HUES6 (cell line): Measurements from ENCODE around the gene PTPN3.

Experiments
- H3K27ac ChIP-seq: 2 replicates; pipeline ENCODE4 v1.7.0; 2013; ENCODE audit warnings: low read depth, mild to moderate bottlenecking, low read length, inconsistent platforms
- H3K27me3 ChIP-seq: 2 replicates; pipeline ENCODE4 v1.6.1; 2013; ENCODE audit warnings: low read length; ENCODE audit not compliant: control insufficient read depth, insufficient read depth
- H3K36me3 ChIP-seq: 2 replicates; pipeline ENCODE4 v1.6.1; 2013; ENCODE audit warnings: low read length; ENCODE audit not compliant: control insufficient read depth, insufficient read depth
- H3K4me1 ChIP-seq: 2 replicates; pipeline ENCODE4 v1.6.1; 2013; ENCODE audit warnings: low read length; ENCODE audit not compliant: control insufficient read depth, insufficient read depth
- H3K4me3 ChIP-seq: 2 replicates; pipeline ENCODE4 v1.5.1; 2013; ENCODE audit warnings: low read depth, low read length
- H3K9ac ChIP-seq: one replicate; pipeline ENCODE4 v1.6.1; 2013; ENCODE audit warnings: mild to moderate bottlenecking, low read length
- H3K9me3 ChIP-seq: 2 replicates; pipeline ENCODE4 v1.6.1; 2013; ENCODE audit warnings: low read depth, low read length; ENCODE audit not compliant: control insufficient read depth, insufficient read depth

The PTPN3 gene

DNA sequence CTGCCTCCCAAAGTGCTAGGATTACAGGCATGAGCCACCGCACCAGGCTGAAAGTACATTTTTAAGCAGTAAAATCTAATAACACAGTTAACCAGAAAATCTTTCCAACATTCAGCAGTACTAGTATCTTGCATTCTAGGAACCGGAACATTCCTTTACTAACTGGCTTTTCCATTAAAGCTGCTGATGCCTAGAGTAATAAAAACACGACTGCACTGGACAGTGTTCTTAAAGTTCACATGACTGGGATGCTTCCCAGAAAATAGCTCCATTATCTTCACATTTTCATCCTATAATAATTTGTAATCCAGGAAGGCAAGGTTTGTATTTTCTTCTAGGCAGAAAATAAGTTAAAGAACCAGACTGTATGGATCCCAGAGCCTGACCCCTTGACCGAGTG is 9.8 kb downstream of the PTPN3 start:
- H3K9ac ChIP-seq: no peak overlapping the region
- 0 out of 2 replicates have a peak, but pooled peaks cover 8% of the 10 kb centered on the region for H3K4me1 ChIP-seq
- no peak overlapping the region for H3K4me3 ChIP-seq
- no peak overlapping the region for H3K27ac ChIP-seq
- no peaks in the 10 kb centered on the region for H3K36me3 ChIP-seq
- H3K9me3 ChIP-seq: no peaks in the 10 kb centered on the region
- H3K27me3 ChIP-seq: no peaks in the 10 kb centered on the region; the same call in 1 of the 2 replicates

DNA sequence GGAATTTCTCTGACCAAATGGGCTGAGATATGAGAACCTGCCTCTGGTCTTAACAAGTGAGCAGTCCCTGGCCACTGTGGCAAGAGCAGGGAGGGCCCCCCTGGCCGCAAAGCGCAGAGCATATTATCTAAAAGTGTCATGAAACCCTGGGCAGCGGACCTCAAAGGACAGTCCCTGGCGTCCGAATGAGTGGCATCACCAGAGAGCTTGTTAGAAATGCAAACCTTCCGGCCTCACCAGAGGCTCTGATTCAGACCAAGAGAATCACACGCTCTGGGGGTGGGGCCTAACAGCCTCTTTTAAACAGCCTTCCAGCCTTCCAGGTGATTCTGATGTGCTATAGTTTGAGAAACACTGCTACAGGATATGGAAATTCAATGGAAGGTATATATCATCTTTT is 10.9 kb downstream of the PTPN3 start:
- no peak overlapping the region for H3K9ac ChIP-seq
- H3K9me3 ChIP-seq: no peaks in the 10 kb centered on the region
- H3K4me1 ChIP-seq: 0 out of 2 replicates have a peak, but pooled peaks cover 8% of the 10 kb centered on the region
- no peak overlapping the region for H3K27ac ChIP-seq
- no peaks in the 10 kb centered on the region; the same call in 1 of the 2 replicates for H3K27me3 ChIP-seq
- H3K36me3 ChIP-seq: no peaks in the 10 kb centered on the region
- no peak overlapping the region for H3K4me3 ChIP-seq

DNA sequence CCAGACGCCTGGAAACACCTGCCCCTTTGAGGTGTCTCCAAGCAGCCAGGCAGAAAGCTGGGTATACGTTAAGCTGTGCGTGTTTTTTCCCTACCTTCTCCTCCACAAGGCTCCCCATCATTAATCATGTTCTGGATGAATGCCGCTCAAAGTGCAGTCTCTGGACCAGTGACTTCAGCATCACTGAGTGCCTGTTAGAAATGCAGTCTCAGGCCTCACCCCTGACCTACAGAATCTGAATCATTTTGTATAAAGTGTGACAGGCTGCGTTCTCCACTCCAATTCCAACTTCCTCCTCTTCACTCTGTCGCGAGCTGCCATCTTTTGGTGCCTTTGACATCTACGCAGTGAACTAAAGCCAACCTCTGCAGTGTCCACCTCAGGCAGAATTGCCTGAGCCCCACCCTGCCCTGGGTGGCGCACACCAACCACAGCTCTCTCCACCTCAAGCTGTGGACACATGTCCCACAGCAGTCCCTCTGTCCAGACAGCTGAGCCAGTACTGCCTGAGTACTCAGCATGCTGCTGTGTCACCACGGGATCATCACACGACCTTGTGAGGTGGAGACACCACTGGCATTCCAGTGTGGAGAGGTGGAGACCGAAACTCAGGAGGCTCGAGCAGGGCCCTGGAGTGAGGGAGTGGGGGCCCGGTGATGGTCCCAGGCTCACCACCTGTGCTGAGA is 14.2 kb downstream of the PTPN3 start:
- no peaks in the 10 kb centered on the region for H3K36me3 ChIP-seq
- no peaks in the 10 kb centered on the region for H3K9me3 ChIP-seq
- 0 out of 2 replicates have a peak, but pooled peaks cover 8% of the 10 kb centered on the region for H3K4me1 ChIP-seq
- no peak overlapping the region for H3K4me3 ChIP-seq
- no peaks in the 10 kb centered on the region for H3K27me3 ChIP-seq
- no peak overlapping the region for H3K9ac ChIP-seq
- no peak overlapping the region for H3K27ac ChIP-seq

DNA sequence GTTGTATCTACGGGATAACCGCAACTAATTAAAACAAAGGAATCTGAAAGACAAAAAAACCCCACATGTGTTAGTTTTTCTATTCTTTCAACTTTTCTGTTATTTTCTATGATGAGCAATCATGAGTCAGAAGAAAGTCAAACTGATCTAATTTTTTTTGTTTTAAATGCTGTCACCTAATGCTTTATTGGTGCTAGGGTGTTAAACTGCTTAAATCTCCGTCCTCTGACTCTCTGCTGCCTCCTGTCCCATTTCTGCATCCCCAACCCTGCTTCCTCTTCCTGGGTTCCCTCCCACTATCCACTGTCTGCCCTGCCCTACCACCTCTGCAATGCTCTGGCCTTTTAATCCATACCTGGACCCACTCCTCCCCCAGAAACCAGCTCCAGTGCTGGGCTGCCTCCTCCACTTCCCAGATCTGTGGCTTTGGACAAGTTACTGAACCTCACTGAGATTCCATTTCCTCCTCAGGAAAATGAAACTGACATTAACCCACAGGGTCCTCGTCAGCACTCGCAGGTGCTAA is 15.7 kb downstream of the PTPN3 start:
- Histone ChIP-seq H3K27me3 (no peaks in the 10 kb centered on the region), H3K9ac (no peak overlapping the region), H3K9me3 (no peaks in the 10 kb centered on the region), H3K36me3 (no peaks in the 10 kb centered on the region), H3K4me3 (no peak overlapping the region), H3K27ac (no peak overlapping the region), H3K4me1 (peaks cover 10% of the 10 kb centered on the region; the same call in 1 of the 2 replicates)

DNA sequence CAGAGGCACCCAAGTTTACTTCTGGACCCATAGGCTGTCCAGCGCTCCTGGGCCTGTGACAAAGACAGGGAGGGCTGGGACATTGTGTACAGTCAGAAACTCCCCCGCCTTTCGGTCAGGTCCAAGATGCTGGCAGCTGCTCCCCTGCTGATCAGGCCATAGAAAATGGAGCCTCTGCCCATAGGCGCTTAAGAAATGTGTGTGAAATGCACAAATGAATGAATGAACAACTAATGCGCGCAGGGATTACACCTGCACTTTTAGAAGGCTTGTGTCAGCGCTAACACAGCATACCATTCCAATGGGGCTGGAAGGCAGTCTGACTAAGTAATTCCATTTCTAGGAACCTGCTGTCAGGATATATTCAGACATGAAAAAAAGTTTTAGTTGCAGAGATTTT is 16.3 kb downstream of the PTPN3 start:
- Histone ChIP-seq H3K36me3 (no peaks in the 10 kb centered on the region), H3K27ac (no peak overlapping the region)

DNA sequence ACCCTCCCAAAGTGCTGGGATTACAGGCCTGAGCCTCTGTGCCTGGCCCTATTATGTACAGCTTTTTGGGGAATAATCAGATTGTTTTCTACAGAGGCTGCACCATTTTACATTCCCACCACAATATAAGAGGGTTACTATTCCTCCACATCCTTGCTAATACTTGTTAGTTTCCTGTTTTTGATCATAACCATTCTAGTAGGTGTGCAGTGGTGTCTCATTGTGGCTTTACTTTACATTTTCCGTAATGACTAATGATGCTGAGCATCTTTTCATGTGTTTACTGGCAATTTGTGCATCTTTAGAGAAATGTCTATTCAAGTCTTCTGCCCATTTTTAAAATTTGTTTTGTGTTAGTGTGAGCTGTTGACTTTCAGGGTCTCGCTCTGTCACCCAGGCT is 18.3 kb downstream of the PTPN3 start:
- Histone ChIP-seq H3K4me3 (no peak overlapping the region), H3K27me3 (no peaks in the 10 kb centered on the region), H3K9me3 (no peaks in the 10 kb centered on the region), H3K4me1 (peaks cover 10% of the 10 kb centered on the region; the same call in 1 of the 2 replicates), H3K27ac (no peak overlapping the region), H3K9ac (no peak overlapping the region), H3K36me3 (no peaks in the 10 kb centered on the region)

More for the DNA sequence above, 16.3 kb downstream of the PTPN3 start:
- Histone ChIP-seq H3K9ac (no peak overlapping the region), H3K27me3 (no peaks in the 10 kb centered on the region), H3K4me1 (peaks cover 10% of the 10 kb centered on the region; the same call in 1 of the 2 replicates), H3K4me3 (no peak overlapping the region), H3K9me3 (no peaks in the 10 kb centered on the region)

DNA sequence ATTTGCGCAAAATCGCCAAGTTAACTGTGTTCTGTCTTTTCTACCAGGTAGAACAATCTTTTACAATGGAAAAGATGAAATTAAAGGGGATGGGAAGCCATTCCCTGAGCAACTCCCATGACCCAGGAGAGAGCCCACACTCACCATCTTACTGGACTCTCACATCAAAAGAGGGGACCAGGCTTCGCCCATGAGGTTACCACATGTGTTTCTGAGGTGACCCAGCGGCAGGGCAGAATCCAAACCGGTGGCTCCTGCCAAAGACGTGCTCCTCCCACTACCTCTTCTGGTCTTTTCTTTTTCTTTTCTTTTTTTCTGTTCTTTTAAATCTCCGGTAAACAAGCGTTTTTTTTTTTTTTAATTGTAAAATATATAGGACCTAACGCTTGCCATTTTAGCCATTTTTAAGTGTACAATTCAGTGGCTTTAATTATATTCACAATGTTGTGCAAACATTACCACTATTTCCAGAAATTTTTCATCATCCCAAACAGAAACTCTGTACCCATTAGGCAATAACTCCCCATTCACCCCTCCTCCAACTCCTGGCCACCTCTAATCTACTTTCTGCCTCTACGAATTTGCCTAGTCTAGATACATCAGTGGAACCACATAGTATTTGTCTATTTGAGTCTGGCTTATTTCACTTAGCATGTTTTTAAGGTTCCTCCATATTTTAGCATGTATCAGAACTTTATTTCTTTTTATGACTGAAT is 19.3 kb downstream of the PTPN3 start:
- H3K27me3 ChIP-seq: no peaks in the 10 kb centered on the region
- H3K9ac ChIP-seq: no peak overlapping the region
- H3K4me3 ChIP-seq: no peak overlapping the region
- no peaks in the 10 kb centered on the region for H3K9me3 ChIP-seq
- H3K36me3 ChIP-seq: no peaks in the 10 kb centered on the region
- H3K4me1 ChIP-seq: peaks cover 10% of the 10 kb centered on the region; the same call in 1 of the 2 replicates
- no peak overlapping the region for H3K27ac ChIP-seq

DNA sequence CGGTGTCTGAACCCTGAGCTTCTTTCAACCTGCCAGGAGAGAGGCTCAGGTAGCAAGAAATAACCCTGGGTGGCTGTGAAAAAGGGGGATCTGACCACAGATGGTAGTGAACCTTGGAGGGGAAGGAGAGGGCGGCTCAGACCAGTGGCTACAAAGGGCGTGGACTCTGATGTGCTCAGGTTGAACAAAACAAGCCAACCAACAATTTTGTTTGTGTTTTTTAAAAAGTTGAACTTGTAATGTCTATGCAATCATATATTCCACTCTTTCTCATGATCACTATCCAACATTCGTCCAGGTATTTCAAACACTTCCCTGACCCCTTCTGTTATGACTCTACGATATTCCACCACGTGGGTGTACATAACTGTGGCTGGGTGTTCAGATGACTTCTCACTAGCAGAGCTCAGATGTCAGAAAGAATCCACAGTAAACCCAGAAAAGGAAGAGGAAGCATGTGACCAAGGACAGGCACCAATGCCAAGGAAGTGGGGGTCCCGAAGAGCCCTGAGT is 20.0 kb downstream of the PTPN3 start:
- H3K27ac ChIP-seq: no peak overlapping the region

DNA sequence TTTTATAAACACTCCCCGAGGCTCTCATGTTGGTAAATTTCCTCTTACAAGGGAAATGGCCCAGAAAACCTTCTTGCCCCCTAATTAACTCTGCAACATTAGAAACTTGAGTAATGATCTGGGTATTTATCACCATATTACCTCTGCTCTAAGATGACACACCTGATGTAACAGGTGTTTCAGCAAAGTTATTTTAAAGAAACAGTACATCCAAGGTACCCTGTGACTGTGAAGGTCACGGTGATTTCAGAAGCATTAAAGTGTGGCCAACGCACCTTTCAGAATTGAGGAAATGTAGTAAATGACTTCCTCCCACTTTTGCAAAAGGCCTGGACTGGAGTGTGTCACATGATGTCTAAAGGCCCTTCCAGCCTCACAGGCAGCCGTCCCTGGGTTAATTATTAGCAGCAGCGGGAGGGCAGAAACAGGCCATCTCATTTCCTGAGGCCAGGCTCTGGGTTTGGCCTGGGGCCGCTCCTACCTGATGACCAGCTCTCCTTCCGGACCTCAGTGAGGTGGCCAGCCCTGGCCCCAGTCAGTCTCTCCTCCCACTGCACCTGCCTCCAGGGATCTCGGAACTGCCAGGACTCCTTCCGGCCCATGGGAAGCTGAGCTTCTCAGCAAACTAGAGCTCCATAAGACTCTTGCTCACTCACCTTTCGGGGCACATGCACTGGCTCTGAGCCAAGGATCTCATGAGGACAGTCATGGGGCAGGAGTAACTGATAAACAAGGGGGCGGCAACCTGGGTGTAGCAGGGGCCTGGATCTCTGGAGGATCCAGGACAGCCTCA is 20.7 kb downstream of the PTPN3 start:
- H3K4me3 ChIP-seq: no peak overlapping the region
- no peaks in the 10 kb centered on the region for H3K36me3 ChIP-seq
- H3K4me1 ChIP-seq: peaks cover 10% of the 10 kb centered on the region; the same call in 1 of the 2 replicates
- H3K27me3 ChIP-seq: no peaks in the 10 kb centered on the region
- no peak overlapping the region for H3K9ac ChIP-seq
- no peak overlapping the region for H3K27ac ChIP-seq
- no peaks in the 10 kb centered on the region for H3K9me3 ChIP-seq

More for the DNA sequence above, 20.0 kb downstream of the PTPN3 start:
- H3K9ac ChIP-seq: no peak overlapping the region
- H3K9me3 ChIP-seq: no peaks in the 10 kb centered on the region
- peaks cover 10% of the 10 kb centered on the region; the same call in 1 of the 2 replicates for H3K4me1 ChIP-seq
- H3K36me3 ChIP-seq: no peaks in the 10 kb centered on the region
- H3K27me3 ChIP-seq: no peaks in the 10 kb centered on the region
- H3K4me3 ChIP-seq: no peak overlapping the region

DNA sequence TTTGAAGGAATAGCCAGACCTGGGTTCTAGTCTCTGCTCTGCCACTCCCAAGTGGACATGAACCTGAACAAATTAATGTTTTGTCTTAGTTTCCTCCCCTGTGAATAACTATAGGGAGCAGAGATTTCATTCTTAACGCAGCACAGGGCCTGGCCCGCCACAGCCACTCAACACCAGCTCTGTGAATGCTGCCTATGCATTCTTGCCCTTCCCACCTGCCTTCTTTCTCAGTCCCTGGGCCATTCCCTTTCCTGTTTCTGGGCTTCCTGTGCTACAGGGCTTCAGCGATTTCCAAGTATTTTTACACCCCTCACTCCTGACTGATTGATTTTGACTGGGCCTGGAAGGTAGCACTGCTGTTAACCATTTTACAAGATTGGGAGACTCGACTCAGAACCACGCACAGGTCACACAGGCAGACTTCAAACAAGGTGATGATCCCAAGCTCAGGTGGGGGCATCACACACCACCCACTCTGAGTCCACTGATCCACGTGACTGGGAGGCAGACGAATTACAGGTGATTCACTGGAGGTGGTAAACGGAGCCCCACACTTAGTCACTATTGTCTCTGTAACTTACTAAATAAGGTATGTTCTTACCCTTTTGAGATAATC is 21.4 kb downstream of the PTPN3 start:
- peaks cover 10% of the 10 kb centered on the region; the same call in 1 of the 2 replicates for H3K4me1 ChIP-seq
- H3K36me3 ChIP-seq: no peaks in the 10 kb centered on the region
- no peaks in the 10 kb centered on the region for H3K9me3 ChIP-seq
- no peak overlapping the region for H3K4me3 ChIP-seq
- no peaks in the 10 kb centered on the region for H3K27me3 ChIP-seq
- H3K27ac ChIP-seq: no peak overlapping the region
- H3K9ac ChIP-seq: no peak overlapping the region
